ENCODE data around the gene MACROD2.

GRCh38 chr20:14098261-14098660 lies 102.9 kb downstream of the MACROD2 start:
- TF ChIP-seq REST (IDR thresholded peaks at IDR 0.05; ENCODE audit: low read depth) (no peak), CTCF (IDR thresholded peaks at IDR 0.05 in 2 of 3, conservative IDR thresholded peaks at IDR 0.05 in 1 of 3; ENCODE audit: borderline replicate concordance in 1 of 3, insufficient read depth in 1 of 3, low read depth in 2 of 3, low read length in 2 of 3) (no peak), ATF3 (IDR thresholded peaks at IDR 0.05) (no peak), RAD21 (IDR thresholded peaks at IDR 0.05; ENCODE audit: low read depth) (no peak), ZFX (IDR thresholded peaks at IDR 0.05) (no peak), SRF (IDR thresholded peaks at IDR 0.05; ENCODE audit: low read depth) (no peak), SIN3A (IDR thresholded peaks at IDR 0.05; ENCODE audit: low read depth) (no peak)

Measured in HCT116 (cell line).